ENCODE measurements around the gene TIMP4.

The TIMP4 gene

DNA sequence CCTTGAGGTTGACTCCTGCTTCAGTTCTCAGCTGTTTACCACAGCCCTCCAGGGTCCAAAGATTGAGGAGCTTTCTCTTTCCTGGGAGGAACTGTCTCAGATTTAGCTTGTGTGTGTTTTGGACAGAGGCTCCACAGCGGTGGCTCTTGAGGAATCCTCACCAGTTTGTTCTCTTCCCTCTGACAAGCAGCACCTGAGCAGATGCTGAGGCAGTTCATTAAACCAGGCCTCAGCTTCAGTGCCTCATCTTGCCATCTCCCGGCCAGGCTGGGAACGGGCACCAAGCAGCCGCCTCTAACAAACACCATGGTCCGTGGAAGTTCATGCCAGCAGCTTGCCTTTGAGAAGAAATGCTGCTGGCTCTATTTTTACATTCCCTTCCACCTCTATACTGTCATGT lies 25.8 kb upstream of the TIMP4 start:
- no peak for DNase-seq

DNA sequence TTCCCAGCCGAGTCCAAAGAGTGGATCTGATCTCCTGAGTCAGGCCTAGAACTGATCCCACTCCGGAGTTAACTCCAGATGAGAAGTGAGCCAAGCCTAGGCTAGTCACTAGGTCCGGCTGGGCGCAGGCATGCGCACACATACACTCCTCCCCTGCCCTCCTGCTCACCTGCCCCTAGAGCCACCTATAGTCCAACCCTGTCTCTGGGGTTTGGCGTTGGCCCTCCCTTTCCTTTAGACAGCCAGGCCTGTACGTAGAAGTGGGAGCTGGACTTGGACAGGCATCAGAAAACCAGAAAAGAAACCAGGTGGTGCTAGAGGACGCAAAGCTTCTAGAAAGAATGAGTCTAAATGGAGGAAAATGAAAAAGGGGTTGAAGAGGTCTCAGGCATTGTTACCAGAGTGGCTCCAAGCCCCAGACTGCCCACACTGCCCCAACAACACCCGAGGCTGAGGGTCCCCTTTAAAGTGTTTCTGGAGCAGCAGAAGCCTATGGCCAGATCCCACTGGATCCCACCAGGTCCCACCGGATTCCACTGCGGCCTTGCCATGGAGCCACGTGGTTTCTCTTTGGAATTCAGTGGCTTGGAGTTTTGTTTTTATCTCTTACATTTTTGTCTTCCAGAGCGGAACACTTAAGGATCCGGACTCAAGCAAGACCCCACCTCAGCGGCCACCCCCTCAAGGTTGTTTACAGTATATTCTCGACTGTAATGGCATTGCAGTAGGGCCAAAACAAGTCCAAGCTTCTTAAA lies 24.2 kb upstream of the TIMP4 start:
- DNase-seq = no peak

DNA sequence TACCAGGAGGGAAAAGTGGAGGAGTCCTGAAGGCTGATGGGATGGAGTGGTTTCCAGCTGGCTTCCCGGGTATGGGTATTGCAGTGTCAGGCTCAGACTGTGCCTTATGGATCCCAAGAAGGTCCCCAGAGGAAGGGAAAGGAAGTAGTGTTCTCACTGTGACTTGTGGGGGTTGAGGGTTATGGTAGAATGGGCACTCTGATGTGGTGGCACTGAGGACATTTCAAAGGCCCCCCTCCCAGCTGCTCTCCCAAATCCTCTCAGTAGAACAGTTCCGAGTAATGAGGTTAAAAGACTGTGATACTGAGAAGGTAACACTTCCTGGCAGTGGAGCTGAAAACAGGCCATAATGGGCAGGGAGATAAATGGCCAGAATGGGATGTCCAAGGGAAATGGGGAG lies 23.1 kb upstream of the TIMP4 start:
- no peak for DNase-seq

DNA sequence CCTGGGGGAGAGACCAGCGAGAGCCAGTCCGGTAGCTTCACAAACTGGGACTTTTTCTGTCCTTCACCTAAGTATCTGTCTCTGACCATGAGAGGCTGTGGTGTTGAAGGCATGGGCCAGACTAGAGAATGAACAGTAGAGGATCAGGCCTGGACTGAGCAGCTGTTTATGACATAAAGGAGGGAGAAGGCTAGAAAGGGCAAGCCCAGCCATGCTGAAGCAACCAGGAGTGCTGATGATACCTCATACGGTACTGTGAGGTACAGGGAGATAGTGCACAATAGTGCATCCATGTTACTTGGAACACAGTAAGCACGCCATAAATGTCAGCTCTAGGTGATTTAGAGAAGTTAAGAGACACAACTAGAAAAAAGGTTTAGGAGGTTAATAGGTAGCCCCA lies 22.6 kb upstream of the TIMP4 start:
- DNase-seq = no peak

DNA sequence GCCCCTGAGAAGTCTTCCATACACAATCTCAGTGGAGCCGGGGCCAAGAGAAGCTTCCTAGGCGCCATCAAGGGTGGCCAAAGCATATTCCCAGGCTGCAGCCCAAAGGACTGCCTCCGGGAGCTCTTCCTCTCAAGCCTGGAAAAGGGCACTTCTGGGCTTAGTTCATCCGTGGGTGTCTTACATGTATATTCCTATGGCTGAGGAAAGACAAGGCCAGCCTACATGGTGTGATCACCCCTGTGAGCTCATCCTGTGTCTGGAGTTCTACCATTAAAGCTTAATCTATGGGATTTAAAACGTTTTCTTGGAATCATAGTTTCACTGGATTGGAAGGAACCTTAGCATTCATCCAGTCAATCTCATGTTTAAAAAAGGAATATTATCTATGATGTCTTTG lies 21.9 kb upstream of the TIMP4 start:
- DNase-seq = no peak

DNA sequence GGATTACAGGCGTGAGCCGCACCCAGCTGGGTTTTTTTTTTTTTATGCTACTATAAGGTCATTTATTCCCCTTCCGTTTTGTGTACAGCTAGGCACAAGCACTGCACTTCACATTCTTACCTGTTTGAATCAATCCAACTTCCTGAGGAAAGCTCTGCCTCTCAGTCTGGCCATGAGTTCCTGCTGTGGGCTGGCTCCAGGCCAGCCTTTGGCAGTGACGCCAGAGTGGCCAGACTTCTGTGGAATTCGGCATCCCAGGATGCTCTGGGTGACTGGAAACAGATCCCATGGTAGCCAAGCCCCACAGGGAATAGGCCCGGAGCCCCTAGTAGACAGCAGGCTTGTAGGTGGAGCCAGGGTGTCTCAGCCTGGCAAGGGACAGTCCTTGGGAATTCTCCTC lies 21.5 kb upstream of the TIMP4 start:
- peak; percentile 84 for DNase-seq

DNA sequence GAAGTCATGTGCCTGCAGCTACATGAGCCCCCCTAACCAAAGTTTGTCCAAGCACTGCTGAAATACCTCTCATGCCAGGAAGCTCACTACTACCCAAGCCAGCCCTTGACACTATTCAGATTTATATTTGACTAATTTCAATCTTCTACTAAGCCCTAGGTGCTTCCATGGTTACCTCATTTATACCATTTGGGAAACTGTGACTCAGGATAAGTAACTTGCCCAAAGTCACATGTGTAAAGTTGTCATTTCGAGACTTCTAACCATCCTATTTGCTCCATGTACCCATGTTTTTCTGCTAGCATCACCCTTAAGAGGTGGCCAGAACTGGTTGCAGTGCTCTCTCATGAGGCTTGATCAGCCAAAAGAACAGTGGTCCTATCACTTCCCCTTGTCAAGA lies 20.7 kb upstream of the TIMP4 start:
- DNase-seq = no peak

DNA sequence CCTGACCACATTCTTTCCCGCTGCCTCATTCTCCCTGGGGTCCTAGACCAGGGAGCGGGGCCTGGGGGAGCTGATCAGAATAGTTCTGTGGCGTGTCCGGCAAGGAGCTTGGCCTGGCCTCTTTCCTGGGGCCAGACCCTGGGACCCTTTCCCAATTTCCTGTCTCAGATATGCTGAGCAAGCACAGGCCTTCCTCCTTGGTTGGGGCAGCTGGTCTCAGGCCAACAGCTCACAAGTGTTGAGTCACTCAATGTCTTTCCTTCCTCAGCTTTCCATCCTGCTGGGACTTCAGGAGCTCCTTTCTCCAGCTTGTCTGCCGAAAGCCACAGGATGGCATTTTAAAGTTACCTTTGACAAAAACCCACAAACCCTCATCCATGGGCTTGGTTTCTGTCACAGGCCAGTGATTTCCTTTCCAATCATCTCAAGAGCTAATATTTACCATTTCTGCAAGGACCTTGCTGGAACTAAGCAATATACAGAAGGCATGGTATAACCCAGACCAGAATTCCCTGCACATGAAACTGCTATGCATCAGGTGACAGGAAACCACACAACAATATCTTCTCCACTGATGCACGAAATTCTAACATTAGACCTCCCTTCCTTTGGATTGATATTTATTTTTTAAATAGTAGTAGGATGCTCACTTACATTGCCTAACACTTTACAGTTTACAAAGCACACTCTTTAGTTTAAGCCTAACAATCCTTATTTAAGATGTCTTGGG lies 19.5 kb upstream of the TIMP4 start:
- peak; percentile 75 for DNase-seq

DNA sequence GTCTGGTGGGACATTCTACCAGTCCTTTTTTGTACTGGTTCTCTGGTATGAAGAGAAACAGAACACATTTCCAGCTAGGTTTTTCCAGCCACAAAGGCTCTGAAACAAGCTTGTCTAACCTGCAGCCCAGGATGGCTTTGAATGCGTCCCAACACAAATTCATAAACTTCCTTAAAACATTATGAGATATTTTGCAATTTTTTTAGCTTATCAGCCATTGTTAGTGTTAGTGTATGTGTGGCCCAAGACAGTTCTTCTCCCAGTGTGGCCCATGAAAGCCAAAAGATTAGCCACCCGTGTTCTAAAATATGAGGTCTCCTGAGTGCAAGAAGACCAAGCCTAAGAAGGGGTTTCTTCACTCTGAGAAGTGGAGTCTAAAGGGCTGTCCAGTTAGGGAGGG lies 18.4 kb upstream of the TIMP4 start:
- no peak for DNase-seq

DNA sequence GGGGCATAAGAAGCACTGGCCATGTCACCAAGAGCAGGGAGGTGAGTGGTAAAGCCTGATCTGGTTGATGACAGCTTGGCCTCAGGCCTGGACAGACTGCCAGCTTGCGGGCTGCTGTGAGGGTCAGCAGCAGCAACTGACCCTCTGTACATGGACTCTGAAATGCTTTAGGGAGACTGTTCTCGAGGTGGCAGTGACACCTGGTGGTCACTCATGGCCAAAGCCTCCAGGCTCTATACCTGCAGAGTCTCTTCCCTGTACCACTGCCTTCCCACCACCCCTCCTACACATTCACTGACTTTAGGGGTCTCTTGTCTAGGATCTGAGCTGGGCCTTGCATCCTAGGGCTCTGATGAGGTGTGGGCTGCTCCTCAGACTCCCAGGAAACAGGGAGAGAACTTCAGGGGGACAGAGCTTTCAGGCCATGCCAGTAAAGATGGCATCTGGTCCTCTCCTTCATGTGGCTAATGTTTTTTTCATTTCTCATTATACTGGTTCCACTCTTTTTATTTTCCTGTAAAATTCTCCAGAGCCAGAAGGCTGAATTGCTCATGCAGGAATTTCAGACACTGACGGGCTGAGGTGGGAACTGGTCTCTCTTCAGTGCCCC lies 17.2 kb upstream of the TIMP4 start:
- peak; percentile 26 for DNase-seq

DNA sequence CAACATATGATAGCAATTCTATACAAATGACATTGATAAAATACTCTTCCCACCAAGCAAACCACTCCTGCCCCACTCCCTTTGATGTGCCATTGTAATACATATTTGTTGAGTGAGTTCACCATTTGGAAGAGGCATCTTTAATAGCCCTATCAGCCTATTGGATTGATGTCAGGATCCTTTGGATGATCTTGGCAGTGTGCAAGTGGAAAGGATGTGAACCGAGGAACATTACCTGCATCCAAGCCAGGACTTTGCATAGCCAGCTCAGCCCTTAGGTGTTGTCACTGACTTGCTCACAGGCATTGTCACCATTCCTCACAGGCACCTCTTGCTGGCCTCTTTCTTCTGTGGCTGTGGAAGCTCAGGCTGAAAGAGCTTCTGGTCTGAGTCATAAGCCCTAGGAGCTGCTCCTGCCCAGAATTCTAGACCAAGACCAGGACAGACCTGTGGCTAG lies 16.5 kb upstream of the TIMP4 start:
- peak; percentile 63 for DNase-seq

DNA sequence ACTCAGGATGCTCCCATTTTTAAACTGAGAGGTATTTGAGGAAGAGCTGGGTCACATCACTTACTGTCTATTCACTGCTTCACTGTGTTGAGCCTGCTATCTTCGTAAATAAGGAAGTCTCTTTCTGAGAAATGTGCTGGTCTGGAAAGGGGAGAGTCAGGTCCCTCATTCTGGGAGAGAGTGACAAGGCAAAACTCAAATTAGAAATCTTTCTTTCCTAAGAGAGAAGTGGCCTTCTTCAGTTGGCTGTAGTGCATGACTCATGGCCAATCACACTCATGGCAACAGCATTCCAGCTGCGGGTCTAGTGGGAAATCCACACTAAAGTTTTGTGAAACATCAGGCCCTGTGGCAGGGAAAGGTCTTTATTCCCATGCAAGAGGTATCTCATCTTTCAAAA lies 11.5 kb upstream of the TIMP4 start:
- peak; percentile 49 for DNase-seq

DNA sequence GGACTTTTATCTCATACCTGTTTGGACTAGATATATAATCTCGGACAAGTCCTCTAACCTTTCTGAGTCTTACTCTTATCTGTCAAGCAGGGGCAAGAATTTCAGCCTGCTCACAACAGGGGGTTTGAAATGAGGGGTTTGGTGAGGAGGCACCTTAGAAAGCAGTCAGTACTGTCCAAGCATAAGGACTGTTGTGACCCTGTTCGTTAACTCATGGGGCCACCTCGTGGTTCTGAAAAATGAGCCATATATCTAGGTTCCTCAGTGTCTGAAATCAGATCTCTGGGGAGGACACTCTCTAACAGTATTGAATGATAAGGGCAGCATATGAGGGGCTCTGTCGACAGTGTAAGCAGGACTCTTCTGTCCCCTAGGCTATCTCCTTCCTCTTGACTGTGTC lies 7.2 kb upstream of the TIMP4 start:
- no peak for DNase-seq

DNA sequence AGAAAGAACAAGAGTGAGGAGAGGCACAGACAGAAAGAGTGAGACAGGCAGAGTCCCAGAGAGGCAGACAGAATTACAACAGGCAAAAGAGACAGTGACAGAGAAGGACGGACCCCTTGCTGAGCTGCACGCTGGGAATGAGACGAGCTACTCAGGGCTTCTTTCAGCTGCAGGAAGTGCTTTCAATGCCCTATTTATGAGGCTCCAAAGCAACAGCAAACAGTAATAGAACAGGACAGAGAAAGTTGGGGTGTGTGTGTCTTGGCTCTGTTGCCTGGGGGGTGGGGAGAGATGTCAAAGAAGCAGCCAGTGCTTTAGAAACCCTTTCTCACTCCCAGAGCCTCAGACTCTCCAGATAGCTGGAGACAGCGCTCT lies 502 bp upstream of the TIMP4 start:
- DNase-seq = peak; percentile 23

DNA sequence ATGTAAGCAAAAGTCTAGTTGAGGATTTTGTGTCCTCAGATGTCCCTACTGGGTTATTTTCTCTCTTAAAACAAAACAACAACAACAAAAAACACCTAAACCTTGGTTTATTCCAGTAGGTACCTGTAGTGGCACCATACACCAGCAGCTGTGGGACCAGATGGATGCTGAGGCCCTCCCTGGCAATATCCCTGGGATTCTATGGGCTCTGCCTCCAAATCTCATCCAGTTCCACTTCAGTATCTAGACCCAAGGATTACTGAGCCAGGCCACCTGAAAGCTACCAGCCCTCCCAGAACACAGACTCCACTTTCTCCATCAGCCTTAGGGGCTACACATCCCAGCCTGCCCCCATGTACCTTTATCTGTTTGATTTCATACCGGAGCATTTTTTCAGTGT lies 1.7 kb downstream of the TIMP4 start:
- no peak for DNase-seq

DNA sequence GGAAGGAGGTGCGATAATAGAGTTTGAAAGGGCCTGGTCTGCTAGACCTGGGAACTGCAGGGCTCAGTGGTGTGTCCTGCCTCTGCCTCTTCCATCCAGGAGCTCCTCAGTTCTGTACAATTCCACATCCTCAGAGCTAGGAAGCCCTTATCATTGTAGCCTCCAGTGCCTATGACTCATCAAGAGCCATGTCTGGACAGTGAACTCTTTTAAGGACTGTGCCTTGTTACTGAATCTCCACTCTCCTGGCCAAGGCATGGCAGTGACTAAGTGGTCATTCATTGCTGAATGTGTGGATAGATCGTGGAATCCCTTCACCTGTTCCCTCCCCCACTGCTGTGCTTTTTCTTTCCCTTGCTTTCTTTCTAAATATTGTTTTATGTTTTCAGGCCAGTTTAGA lies 2.9 kb downstream of the TIMP4 start:
- DNase-seq = peak; percentile 64

DNA sequence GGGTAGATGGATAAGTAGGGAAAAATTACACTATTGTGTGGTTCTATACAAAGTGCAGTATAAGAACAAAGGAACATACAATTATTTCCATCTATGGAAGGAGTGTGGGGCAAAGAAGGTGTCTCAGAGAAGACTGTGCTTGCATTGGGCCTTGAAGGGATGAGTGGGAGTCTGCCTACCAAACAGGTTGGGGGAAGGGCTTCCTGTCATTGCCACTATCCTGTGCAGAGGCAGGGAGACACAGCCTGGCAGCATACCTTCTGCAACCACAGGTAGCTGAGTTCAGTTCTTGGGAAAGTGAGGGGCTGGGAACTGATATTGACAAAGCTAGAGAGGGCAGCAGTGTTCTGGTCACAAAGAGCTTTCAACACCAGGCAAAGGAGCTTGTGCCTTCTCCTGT lies 3.4 kb downstream of the TIMP4 start:
- no peak for DNase-seq

DNA sequence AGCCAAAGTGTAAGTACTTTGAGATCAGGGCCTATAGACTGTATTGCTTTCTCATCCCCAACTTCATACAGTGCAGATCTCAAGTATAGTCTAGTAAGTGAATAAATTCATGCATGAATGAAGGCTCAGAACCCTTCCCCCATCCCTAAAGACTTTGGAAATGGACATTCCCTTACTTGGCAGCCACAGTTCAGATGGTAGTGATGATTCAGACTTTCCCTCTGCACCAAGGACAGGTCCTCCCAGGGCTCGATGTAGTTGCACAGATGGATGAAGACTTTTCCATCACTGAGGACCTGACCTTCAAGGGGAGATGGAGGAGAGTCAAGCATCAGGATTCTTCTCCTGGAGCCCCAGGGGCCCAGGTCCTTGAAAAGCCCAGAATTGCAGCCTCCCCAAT lies 4.6 kb downstream of the TIMP4 start:
- no peak for DNase-seq

DNA sequence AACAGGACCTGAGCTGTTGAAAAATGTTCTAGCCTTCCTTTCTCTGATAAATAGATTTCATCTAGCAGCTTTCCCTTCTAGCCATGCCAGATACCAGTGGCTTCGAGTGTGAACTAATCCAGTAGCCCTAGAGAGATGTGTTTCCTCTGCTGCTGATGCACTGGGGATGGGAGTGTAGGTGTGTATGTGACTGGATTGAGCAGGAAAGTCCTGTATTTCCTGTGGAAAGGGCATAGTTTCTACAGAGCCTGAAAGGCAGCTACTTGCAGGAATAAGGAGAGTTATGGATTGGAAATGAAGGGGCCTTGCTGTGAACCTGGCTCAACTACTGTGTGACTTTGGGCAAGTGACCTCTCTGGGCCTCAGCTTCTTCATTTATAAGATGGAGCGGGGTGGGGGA lies 8.6 kb downstream of the TIMP4 start:
- DNase-seq = no peak

DNA sequence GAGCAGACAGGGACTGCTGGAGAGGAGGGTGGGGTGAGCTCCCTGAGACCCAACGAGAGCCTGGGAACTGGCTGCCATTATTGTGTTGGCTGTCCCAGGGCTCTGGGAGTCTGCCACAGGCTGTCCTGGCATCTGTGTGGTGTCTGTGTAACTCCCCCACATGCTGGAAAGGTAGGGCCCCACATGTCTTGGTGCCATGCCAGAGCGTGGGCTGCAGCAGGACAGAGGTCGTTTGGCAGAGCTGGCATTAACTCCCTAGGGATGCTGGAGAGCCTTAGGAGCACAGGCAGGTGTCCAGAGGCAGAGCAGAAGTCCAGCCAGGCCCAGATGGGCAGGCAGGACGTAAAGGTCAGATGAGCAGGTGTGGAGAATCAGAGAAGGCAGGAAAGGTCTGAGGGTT lies 9.7 kb downstream of the TIMP4 start:
- DNase-seq = no peak

DNA sequence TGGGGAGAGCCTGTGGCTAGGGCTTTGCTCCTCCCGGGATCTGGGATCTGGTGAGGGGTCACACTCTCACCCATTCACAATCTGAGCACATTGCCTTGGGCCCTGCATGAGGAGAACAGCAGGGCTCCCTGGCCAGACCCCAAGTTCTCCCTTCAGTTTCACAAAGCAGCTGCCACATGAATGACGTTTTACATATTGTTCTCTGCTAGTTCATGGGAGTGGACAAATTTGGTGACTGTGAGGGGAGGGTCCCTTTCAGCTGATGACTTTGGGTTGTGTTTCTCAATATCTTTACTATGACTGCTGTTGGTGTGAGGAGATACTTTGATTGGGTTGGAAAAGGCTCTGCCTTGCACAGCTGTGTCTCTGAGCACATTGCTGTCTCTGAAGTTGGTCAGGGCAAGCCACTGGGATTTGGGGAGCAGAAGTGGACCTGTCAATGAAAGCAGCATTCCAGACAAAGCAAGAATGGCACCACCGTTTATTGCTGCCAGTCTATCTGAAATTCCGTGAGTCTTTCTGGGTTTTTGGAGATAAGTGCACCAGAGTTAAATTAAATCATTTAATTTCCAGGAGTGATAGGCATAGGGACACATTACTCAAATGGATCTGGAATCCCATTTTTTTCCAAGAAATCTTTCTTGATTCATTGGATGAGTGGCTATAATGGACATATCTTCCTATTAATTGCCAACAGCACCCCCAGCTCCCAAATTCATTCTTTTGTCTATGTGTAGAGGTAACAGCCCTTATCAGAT lies 10.3 kb downstream of the TIMP4 start:
- DNase-seq = no peak

DNA sequence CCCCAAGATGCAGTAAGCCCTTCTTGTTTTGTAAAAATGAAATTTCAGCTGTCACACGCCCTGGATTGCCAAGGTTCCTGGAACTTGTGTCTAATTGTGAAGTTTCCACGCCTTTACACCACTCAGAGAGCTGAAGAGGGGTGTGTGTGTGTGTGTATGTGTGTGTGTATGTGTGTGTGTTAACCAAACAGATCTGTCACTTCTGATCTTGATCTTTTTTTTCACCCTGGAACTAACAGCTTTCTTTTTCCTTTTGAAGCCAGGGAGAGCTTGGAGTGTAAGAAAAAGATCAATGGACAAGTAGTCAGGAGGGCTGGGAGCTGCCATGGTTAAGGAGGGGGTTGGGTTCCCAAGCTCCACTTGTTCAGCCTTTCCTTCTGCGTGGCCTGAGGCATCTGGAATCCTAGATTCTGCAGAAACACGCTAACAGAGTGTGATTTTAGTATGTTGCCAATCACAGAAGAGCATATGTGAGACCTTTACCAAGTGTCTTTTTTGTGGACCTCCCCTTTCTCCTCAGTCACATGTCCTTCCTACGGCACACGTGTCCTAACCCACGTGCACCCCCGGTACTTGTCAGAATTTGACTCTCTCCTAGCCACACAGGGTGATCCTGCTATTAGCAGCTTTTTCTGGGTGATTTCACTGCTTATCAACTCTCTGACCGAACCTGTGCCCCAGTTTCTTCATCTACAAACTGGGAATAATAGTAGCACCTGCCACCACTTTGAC lies 11.5 kb downstream of the TIMP4 start:
- no peak for DNase-seq

All from fibroblast of skin of right biceps (primary cell).